Activated T-helper 17 cell treated with anti-CD3 and anti-CD28 coated beads, Interleukin-2, amount 50 U/mL, for 72 hours (primary cell): ENCODE measurements around the gene RCAN2. TPM values are rescaled to one million over a fixed set of nuclear protein-coding genes. Genes with fewer than 3 reads are reported as not detected.

Experiments
- ATAC-seq: fragments of 150-1000 bp; cut with Tn5 transposase; replicated peaks from 2 replicates; pipeline ENCODE4 v1.10.0; 2021; ENCODE audit warnings: mild to moderate bottlenecking, moderate library complexity
- H3K27ac Mint-ChIP-seq: one replicate; pipeline ENCODE4 v1.8.0; 2022; ENCODE audit warnings: mixed read lengths
- H3K27me3 Mint-ChIP-seq: one replicate; pipeline ENCODE4 v1.8.0; 2022; ENCODE audit warnings: mixed read lengths
- H3K36me3 Mint-ChIP-seq: one replicate; pipeline ENCODE4 v1.8.0; 2022; ENCODE audit warnings: low read depth, mild to moderate bottlenecking, mixed read lengths
- H3K4me1 Mint-ChIP-seq: one replicate; pipeline ENCODE4 v1.8.0; 2022; ENCODE audit warnings: mixed read lengths
- H3K4me3 Mint-ChIP-seq: one replicate; pipeline ENCODE4 v1.8.0; 2022; ENCODE audit warnings: mild to moderate bottlenecking, mixed read lengths
- H3K9me3 Mint-ChIP-seq: one replicate; pipeline ENCODE4 v1.8.0; 2022; ENCODE audit warnings: mixed read lengths
- total RNA-seq, 2 donors: library from RNA; stranded (reverse); gene quantifications; one replicate each; pipeline ENCODE4 v1.2.3, GENCODE V29; 2022

Gene RCAN2
- total RNA-seq, 2 donors from 2014 or later = 0.95 to 10.6 TPM

DNA sequence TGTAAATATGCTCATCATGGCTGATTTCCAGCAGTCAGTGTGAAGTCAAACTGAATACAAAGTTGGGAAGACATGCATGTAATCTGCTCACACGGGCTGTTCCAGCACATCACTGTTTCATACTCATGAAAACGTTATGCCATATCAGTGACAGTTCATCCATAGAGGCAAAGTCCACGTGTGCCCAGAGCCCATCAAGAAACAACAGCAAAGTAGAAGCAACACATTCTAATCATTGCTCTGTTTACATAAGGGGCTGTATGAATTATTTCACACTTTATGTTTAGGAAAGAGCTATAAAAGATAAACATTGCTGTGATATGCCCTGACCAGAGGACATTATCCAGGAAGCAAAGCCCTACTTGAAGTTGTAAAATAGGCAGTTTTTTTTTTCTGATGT, 163.5 kb downstream of the RCAN2 start:
- no peaks in the 10 kb centered on the region for H3K4me1 Mint-ChIP-seq
- no peak for ATAC-seq
- H3K27ac Mint-ChIP-seq = no peak overlapping the region
- peaks cover 15% of the 10 kb centered on the region for H3K27me3 Mint-ChIP-seq
- no peaks in the 10 kb centered on the region for H3K36me3 Mint-ChIP-seq
- H3K4me3 Mint-ChIP-seq = no peak overlapping the region
- no peaks in the 10 kb centered on the region for H3K9me3 Mint-ChIP-seq

GRCh38 chr6:46325561-46326530, 165.4 kb downstream of the RCAN2 start:
- no peaks in the 10 kb centered on the region for H3K9me3 Mint-ChIP-seq
- no peaks in the 10 kb centered on the region for H3K4me1 Mint-ChIP-seq
- no peaks in the 10 kb centered on the region for H3K36me3 Mint-ChIP-seq
- H3K27ac Mint-ChIP-seq = no peak overlapping the region
- peak; percentile 70 for ATAC-seq
- peaks cover 18% of the 10 kb centered on the region for H3K27me3 Mint-ChIP-seq
- H3K4me3 Mint-ChIP-seq = no peak overlapping the region

DNA sequence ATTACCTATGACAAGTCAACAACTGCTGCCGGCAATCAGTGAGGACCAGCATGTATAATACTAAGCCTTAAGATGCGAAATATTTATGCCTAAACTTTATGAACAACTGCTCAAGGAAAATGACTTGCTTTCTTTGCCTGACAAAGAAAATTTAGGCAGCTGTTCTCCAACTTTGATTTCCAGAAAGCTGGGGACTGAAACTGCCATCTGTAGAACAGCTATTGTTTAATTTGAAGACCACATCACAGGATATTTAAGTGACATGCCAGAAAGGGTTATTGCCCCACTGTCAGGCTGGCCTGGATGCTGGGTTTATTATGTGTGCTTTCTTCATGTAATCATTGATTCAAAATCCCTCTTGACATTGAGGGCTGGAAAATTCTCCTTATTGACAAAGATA, 166.5 kb downstream of the RCAN2 start:
- no peak overlapping the region for H3K4me3 Mint-ChIP-seq
- no peaks in the 10 kb centered on the region for H3K4me1 Mint-ChIP-seq
- no peaks in the 10 kb centered on the region for H3K9me3 Mint-ChIP-seq
- no peaks in the 10 kb centered on the region for H3K36me3 Mint-ChIP-seq
- ATAC-seq = no peak
- H3K27me3 Mint-ChIP-seq = peaks cover 15% of the 10 kb centered on the region
- H3K27ac Mint-ChIP-seq = no peak overlapping the region

DNA sequence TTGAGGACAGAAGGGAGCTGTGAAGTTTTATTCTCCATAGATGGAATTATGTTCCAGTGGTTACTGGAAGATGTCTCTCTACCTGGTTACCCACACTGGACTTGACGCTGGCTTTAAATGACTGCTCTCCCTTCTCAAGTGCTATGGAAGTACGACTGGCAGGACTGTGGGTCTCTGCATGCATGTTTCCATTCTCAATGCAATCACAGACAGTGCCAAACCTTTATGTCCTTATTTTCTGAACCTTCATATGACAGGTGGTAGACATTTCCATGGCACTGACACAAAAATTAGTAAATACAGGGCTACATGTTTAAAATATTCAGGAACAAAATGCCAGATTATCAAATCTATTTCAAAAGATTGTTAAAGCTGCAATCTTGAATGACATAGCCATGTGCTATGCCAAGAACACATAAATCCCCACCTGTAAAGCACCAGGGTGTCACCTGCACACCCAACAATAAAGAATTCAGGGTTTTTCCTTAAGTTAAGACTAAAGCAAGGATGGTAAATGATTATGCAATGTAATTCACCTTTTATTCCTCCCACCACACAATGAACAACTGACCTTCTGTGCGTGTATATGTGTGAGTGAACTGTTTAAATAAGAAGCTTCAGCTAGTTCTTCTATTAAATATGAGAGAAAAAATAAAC, 167.2 kb downstream of the RCAN2 start:
- no peaks in the 10 kb centered on the region for H3K9me3 Mint-ChIP-seq
- no peaks in the 10 kb centered on the region for H3K4me1 Mint-ChIP-seq
- no peak for ATAC-seq
- no peak overlapping the region for H3K4me3 Mint-ChIP-seq
- H3K36me3 Mint-ChIP-seq = no peaks in the 10 kb centered on the region
- peaks cover 13% of the 10 kb centered on the region for H3K27me3 Mint-ChIP-seq
- H3K27ac Mint-ChIP-seq = no peak overlapping the region

- Mint-ChIP-seq H3K36me3 (no peaks in the 10 kb centered on the region), H3K9me3 (no peaks in the 10 kb centered on the region), H3K27me3 (peaks cover 11% of the 10 kb centered on the region), H3K4me3 (no peak overlapping the region), H3K4me1 (no peaks in the 10 kb centered on the region), H3K27ac (no peak overlapping the region)
- peak; percentile 84 for ATAC-seq
Measured at GRCh38 chr6:46323312-46323965, 167.8 kb downstream of the RCAN2 start.

GRCh38 chr6:46320505-46320904, 170.7 kb downstream of the RCAN2 start:
- Mint-ChIP-seq H3K4me3 (no peak overlapping the region), H3K4me1 (no peaks in the 10 kb centered on the region), H3K27me3 (peaks cover 4% of the 10 kb centered on the region), H3K36me3 (no peaks in the 10 kb centered on the region), H3K9me3 (no peaks in the 10 kb centered on the region), H3K27ac (no peak overlapping the region)
- ATAC-seq = no peak

GRCh38 chr6:46315589-46315988, 175.7 kb downstream of the RCAN2 start:
- Mint-ChIP-seq H3K27me3 (no peaks in the 10 kb centered on the region), H3K36me3 (no peaks in the 10 kb centered on the region), H3K9me3 (peaks cover 4% of the 10 kb centered on the region), H3K4me3 (no peak overlapping the region), H3K27ac (no peak overlapping the region), H3K4me1 (peaks cover 5% of the 10 kb centered on the region)
- no peak for ATAC-seq

DNA sequence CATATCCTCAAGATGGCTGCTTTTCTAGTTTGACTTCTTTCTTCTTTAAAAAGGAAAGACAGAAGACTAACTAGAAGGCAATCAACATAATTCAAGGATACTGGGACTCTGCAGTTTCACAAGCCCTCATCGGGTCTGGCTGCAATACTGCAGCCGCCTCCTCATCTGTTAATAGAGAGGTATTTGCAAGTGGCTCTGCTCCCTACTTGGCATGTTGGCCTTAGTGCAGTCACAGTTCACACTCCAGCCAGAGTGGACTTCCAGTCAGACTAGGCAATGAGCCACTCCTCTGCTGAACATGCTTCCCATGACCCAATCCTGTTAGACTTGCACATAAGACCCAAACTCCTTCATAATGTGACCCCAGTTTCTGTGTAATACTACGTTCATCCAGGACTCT, 178.6 kb downstream of the RCAN2 start:
- H3K27ac Mint-ChIP-seq = no peak overlapping the region
- H3K4me1 Mint-ChIP-seq = peaks cover 5% of the 10 kb centered on the region
- H3K36me3 Mint-ChIP-seq = no peaks in the 10 kb centered on the region
- no peak overlapping the region for H3K4me3 Mint-ChIP-seq
- ATAC-seq = no peak
- peaks cover 4% of the 10 kb centered on the region for H3K9me3 Mint-ChIP-seq
- peaks cover 4% of the 10 kb centered on the region for H3K27me3 Mint-ChIP-seq

GRCh38 chr6:46310196-46310595, 181.1 kb downstream of the RCAN2 start:
- no peak overlapping the region for H3K4me3 Mint-ChIP-seq
- peaks cover 4% of the 10 kb centered on the region for H3K27me3 Mint-ChIP-seq
- H3K27ac Mint-ChIP-seq = no peak overlapping the region
- H3K36me3 Mint-ChIP-seq = no peaks in the 10 kb centered on the region
- no peak for ATAC-seq
- peaks cover 2% of the 10 kb centered on the region for H3K9me3 Mint-ChIP-seq
- H3K4me1 Mint-ChIP-seq = peaks cover 2% of the 10 kb centered on the region

DNA sequence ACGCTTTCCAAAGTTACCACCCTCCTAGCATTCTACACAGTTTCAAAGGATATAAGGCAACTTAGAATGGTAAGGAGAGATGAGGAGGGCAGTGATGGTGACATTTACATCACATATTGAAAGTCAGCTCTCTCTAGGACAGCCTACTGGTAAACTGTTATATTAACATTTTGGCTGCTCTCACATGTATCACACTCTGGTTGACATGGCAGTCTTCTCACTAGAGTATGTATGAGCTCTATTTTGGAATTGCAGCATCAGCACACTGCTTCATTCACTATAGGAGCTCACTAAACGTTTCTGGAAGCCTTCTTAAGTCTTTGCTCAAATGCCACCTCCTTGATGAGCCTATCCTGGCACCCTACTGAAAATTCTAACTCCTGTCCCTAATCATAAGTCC, 184.8 kb downstream of the RCAN2 start:
- no peak overlapping the region for H3K27ac Mint-ChIP-seq
- no peaks in the 10 kb centered on the region for H3K4me1 Mint-ChIP-seq
- no peak for ATAC-seq
- H3K9me3 Mint-ChIP-seq = peaks cover 3% of the 10 kb centered on the region
- H3K27me3 Mint-ChIP-seq = peaks cover 12% of the 10 kb centered on the region
- no peak overlapping the region for H3K4me3 Mint-ChIP-seq
- no peaks in the 10 kb centered on the region for H3K36me3 Mint-ChIP-seq

- H3K27ac Mint-ChIP-seq = no peak overlapping the region
- no peak overlapping the region for H3K4me3 Mint-ChIP-seq
- no peaks in the 10 kb centered on the region for H3K4me1 Mint-ChIP-seq
- peaks cover 3% of the 10 kb centered on the region for H3K9me3 Mint-ChIP-seq
- H3K36me3 Mint-ChIP-seq = no peaks in the 10 kb centered on the region
- peaks cover 12% of the 10 kb centered on the region for H3K27me3 Mint-ChIP-seq
- ATAC-seq = no peak
Measured at GRCh38 chr6:46305833-46306232, 185.4 kb downstream of the RCAN2 start.

DNA sequence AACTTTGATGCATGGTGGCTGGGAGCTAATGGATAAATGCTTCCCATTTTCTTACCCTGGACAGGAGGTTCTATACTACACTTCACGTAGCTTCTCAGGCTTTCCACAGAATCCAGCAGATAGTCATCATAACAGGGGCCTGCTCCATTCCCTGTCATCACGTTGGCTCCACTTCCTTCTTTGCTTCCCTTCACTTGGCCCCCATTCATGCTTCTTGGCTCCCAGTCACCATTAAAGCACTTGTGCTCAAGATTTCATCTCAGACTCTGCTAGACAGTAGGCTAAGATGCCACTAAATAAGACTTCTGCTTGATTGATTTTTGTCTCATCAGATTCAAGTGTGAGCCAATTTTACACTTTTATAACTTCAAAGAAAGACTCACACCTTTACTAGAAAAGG, 186.0 kb downstream of the RCAN2 start:
- Mint-ChIP-seq H3K36me3 (no peaks in the 10 kb centered on the region), H3K27ac (no peak overlapping the region), H3K27me3 (peaks cover 12% of the 10 kb centered on the region), H3K9me3 (peaks cover 3% of the 10 kb centered on the region), H3K4me1 (no peaks in the 10 kb centered on the region), H3K4me3 (no peak overlapping the region)
- ATAC-seq = no peak

DNA sequence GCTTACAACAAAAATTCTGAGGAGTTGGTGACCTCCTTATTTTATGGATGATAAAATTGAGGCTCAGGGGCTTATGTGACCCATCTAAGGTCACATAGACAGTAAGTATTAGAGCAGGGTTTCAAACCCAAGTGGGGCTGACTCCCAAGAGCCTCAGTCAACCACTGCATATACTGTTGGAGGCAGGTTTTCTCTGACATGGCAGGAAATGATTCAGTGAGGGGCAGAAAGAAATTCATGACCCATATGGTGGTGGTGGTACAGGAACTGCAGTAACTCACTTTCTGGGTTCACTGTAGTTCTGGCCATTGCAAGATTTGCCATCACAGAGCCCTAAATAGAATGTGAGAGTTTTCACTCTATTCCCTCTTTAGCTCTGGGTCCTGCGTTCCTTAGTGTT, 188.4 kb downstream of the RCAN2 start:
- H3K4me1 Mint-ChIP-seq = no peaks in the 10 kb centered on the region
- peaks cover 14% of the 10 kb centered on the region for H3K27me3 Mint-ChIP-seq
- no peak overlapping the region for H3K27ac Mint-ChIP-seq
- peaks cover 3% of the 10 kb centered on the region for H3K9me3 Mint-ChIP-seq
- peak; percentile 34 for ATAC-seq
- H3K4me3 Mint-ChIP-seq = no peak overlapping the region
- no peaks in the 10 kb centered on the region for H3K36me3 Mint-ChIP-seq

- ATAC-seq = no peak
Measured at GRCh38 chr6:46302176-46302575, 189.1 kb downstream of the RCAN2 start.

More at GRCh38 chr6:46302176-46302575, 189.1 kb downstream of the RCAN2 start:
- peaks cover 3% of the 10 kb centered on the region for H3K9me3 Mint-ChIP-seq
- H3K36me3 Mint-ChIP-seq = no peaks in the 10 kb centered on the region
- no peak overlapping the region for H3K27ac Mint-ChIP-seq
- no peak overlapping the region for H3K4me3 Mint-ChIP-seq
- peaks cover 16% of the 10 kb centered on the region for H3K27me3 Mint-ChIP-seq
- no peaks in the 10 kb centered on the region for H3K4me1 Mint-ChIP-seq
